ENCODE data around the gene CCDC192.

Gene CCDC192

DNA sequence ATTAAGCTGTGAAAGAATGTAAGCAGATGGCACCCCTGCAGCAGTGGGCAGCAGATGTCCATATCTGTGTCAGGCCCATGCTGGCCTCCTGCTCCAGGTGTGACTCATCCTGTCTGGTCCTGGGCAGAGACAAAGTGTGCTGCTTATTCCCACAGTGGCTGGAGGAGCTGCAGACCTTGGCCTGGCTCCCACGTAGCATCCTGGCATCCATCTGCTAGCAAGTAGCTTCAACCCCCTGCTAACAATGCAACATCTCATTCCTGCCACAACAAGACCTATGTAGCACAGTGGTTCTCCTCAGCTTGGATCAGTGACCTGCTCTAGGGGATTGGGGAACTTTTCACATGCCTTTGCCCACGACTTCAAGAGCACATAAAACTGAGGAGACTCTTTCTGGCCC lies 254.0 kb downstream of the CCDC192 start:
- no peak overlapping the region for H3K27ac ChIP-seq (ENCODE audit: low read depth, low read length)

GRCh38 chr5:127957701-127958239 lies 254.6 kb downstream of the CCDC192 start:
- Histone ChIP-seq H3K9ac (ENCODE audit: low read depth in 1 of 2, low read length in 2 of 2) (peak overlapping the region in 1 of 2 donors; percentile 6), H3K9me3 (ENCODE audit: control insufficient read depth in 1 of 2, low read length in 2 of 2) (no peaks in the 10 kb centered on the region), H3K27ac (ENCODE audit: low read depth, low read length) (no peak overlapping the region), H3K4me1 (ENCODE audit: control insufficient read depth in 1 of 2, insufficient read depth in 2 of 2, low read length in 2 of 2) (peaks cover 47 to 52% of the 10 kb centered on the region in 2 donors), H3K4me3 (ENCODE audit: low read depth in 1 of 2, low read length in 2 of 2) (no peak overlapping the region), H3K27me3 (ENCODE audit: control insufficient read depth in 1 of 2, insufficient read depth in 2 of 2, low read length in 2 of 2) (no peaks in the 10 kb centered on the region), H3K36me3 (ENCODE audit: control insufficient read depth in 1 of 2, insufficient read depth in 2 of 2, low read length in 2 of 2) (no peaks in the 10 kb centered on the region)

More for the DNA sequence above, 254.0 kb downstream of the CCDC192 start:
- H3K9ac ChIP-seq (ENCODE audit: low read depth in 1 of 2, low read length in 2 of 2): no peak overlapping the region
- no peaks in the 10 kb centered on the region for H3K27me3 ChIP-seq (ENCODE audit: control insufficient read depth in 1 of 2, insufficient read depth in 2 of 2, low read length in 2 of 2)
- H3K4me3 ChIP-seq (ENCODE audit: low read depth in 1 of 2, low read length in 2 of 2): no peak overlapping the region
- H3K9me3 ChIP-seq (ENCODE audit: control insufficient read depth in 1 of 2, low read length in 2 of 2): no peaks in the 10 kb centered on the region
- H3K4me1 ChIP-seq (ENCODE audit: control insufficient read depth in 1 of 2, insufficient read depth in 2 of 2, low read length in 2 of 2): peaks cover 42 to 51% of the 10 kb centered on the region in 2 donors
- H3K36me3 ChIP-seq (ENCODE audit: control insufficient read depth in 1 of 2, insufficient read depth in 2 of 2, low read length in 2 of 2): no peaks in the 10 kb centered on the region

DNA sequence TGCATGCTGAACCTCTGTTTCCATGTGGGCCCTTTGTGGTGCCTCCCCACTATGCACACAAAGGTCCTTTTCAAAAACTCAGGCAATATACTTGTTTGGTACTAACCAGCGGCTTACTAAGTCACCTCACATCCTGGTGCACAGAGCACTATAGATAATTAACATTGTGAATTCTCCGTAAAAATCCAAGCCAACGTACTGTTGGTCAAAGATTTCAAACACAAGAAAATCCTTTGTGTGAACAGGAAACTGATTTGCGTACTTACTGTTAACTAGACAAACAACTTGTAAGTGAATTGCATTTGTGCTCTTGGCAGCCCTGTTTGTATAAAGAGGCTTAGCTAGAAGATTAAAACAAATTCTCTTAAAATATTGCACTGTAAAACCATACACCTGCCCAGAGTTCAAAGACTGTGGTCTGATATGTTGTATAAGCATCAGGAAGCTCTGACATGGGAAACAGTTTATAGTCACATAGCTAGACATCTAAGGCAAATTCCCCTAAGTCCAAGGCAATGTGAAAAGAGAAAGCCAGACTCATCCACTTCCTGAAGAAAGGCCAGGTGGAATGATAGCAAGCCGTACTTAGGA lies 255.3 kb downstream of the CCDC192 start:
- H3K4me1 ChIP-seq (ENCODE audit: control insufficient read depth in 1 of 2, insufficient read depth in 2 of 2, low read length in 2 of 2): peaks cover 47 to 52% of the 10 kb centered on the region in 2 donors
- no peaks in the 10 kb centered on the region for H3K36me3 ChIP-seq (ENCODE audit: control insufficient read depth in 1 of 2, insufficient read depth in 2 of 2, low read length in 2 of 2)
- H3K27me3 ChIP-seq (ENCODE audit: control insufficient read depth in 1 of 2, insufficient read depth in 2 of 2, low read length in 2 of 2): no peaks in the 10 kb centered on the region
- H3K27ac ChIP-seq (ENCODE audit: low read depth, low read length): no peak overlapping the region
- H3K4me3 ChIP-seq (ENCODE audit: low read depth in 1 of 2, low read length in 2 of 2): no peak overlapping the region
- H3K9ac ChIP-seq (ENCODE audit: low read depth in 1 of 2, low read length in 2 of 2): no peak overlapping the region
- no peaks in the 10 kb centered on the region for H3K9me3 ChIP-seq (ENCODE audit: control insufficient read depth in 1 of 2, low read length in 2 of 2)

DNA sequence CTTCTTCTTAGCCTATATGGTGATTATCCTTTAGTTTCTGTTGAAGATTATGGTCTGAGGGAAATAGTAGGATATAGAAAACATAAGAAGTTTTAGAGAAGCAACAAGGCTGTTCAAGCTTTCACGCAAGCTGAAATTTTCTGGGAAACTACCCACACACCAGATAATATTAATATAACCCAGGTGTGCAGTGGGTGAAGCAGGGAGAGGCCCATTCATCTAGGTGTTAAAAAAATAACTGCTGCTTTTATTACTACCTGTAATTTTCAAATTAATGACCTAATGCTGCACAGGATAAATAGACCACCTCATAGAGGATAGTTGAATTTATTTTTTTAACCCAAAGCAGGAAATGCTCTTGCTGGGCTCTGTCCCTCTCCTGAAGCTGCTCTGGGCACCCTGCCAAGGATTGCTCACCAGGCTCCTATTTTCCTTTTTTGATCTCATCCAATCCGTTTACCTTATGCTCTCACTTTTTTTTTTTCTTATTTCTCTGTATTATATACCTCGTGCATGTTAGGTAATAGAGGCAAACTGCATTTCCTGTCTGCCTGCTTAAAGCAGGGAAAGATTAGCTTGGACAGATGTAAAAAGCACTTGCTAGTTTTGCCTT lies 256.1 kb downstream of the CCDC192 start:
- Histone ChIP-seq H3K9me3 (ENCODE audit: control insufficient read depth in 1 of 2, low read length in 2 of 2) (no peaks in the 10 kb centered on the region), H3K27ac (ENCODE audit: low read depth, low read length) (no peak overlapping the region), H3K27me3 (ENCODE audit: control insufficient read depth in 1 of 2, insufficient read depth in 2 of 2, low read length in 2 of 2) (no peaks in the 10 kb centered on the region), H3K9ac (ENCODE audit: low read depth in 1 of 2, low read length in 2 of 2) (no peak overlapping the region), H3K36me3 (ENCODE audit: control insufficient read depth in 1 of 2, insufficient read depth in 2 of 2, low read length in 2 of 2) (no peaks in the 10 kb centered on the region), H3K4me3 (ENCODE audit: low read depth in 1 of 2, low read length in 2 of 2) (peak overlapping the region in 1 of 2 donors; percentile 10), H3K4me1 (ENCODE audit: control insufficient read depth in 1 of 2, insufficient read depth in 2 of 2, low read length in 2 of 2) (peaks cover 47 to 52% of the 10 kb centered on the region in 2 donors)

- Histone ChIP-seq H3K9me3 (ENCODE audit: control insufficient read depth in 1 of 2, low read length in 2 of 2) (no peaks in the 10 kb centered on the region), H3K27ac (ENCODE audit: low read depth, low read length) (no peak overlapping the region), H3K4me3 (ENCODE audit: low read depth in 1 of 2, low read length in 2 of 2) (no peak overlapping the region), H3K27me3 (ENCODE audit: control insufficient read depth in 1 of 2, insufficient read depth in 2 of 2, low read length in 2 of 2) (no peaks in the 10 kb centered on the region), H3K36me3 (ENCODE audit: control insufficient read depth in 1 of 2, insufficient read depth in 2 of 2, low read length in 2 of 2) (no peaks in the 10 kb centered on the region), H3K4me1 (ENCODE audit: control insufficient read depth in 1 of 2, insufficient read depth in 2 of 2, low read length in 2 of 2) (peaks cover 47 to 52% of the 10 kb centered on the region in 2 donors), H3K9ac (ENCODE audit: low read depth in 1 of 2, low read length in 2 of 2) (no peak overlapping the region)
Observed at GRCh38 chr5:127960270-127960691, 257.1 kb downstream of the CCDC192 start.

- H3K27ac ChIP-seq (ENCODE audit: low read depth, low read length): peak overlapping the region; percentile 2
- peaks cover 47 to 52% of the 10 kb centered on the region in 2 donors for H3K4me1 ChIP-seq (ENCODE audit: control insufficient read depth in 1 of 2, insufficient read depth in 2 of 2, low read length in 2 of 2)
- no peaks in the 10 kb centered on the region for H3K27me3 ChIP-seq (ENCODE audit: control insufficient read depth in 1 of 2, insufficient read depth in 2 of 2, low read length in 2 of 2)
- no peak overlapping the region for H3K4me3 ChIP-seq (ENCODE audit: low read depth in 1 of 2, low read length in 2 of 2)
- no peaks in the 10 kb centered on the region for H3K9me3 ChIP-seq (ENCODE audit: control insufficient read depth in 1 of 2, low read length in 2 of 2)
- no peak overlapping the region for H3K9ac ChIP-seq (ENCODE audit: low read depth in 1 of 2, low read length in 2 of 2)
- H3K36me3 ChIP-seq (ENCODE audit: control insufficient read depth in 1 of 2, insufficient read depth in 2 of 2, low read length in 2 of 2): peaks cover 0 to 2% of the 10 kb centered on the region in 2 donors
Observed at GRCh38 chr5:127961006-127961762, 258.0 kb downstream of the CCDC192 start.

DNA sequence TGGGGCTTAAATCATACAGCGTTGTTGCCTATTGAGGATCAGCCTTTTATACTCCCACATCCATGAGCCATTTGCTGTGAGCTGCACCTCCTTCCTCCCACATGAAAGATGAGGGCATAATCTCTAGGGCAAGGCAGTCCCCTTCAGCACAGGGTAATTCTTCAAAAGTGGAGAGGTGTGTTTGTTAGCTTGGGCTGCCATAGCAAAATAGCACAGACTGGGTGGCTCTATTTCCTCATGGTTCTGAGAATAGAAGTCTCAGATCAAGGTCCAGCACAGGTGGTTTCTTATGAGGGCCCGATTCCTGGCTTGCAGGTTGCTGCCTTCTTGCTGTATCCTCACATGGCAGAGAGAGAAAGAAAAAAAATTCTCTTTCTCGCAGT lies 258.6 kb downstream of the CCDC192 start:
- Histone ChIP-seq H3K27ac (ENCODE audit: low read depth, low read length) (no peak overlapping the region), H3K4me3 (ENCODE audit: low read depth in 1 of 2, low read length in 2 of 2) (no peak overlapping the region), H3K9ac (ENCODE audit: low read depth in 1 of 2, low read length in 2 of 2) (no peak overlapping the region), H3K9me3 (ENCODE audit: control insufficient read depth in 1 of 2, low read length in 2 of 2) (no peaks in the 10 kb centered on the region), H3K27me3 (ENCODE audit: control insufficient read depth in 1 of 2, insufficient read depth in 2 of 2, low read length in 2 of 2) (no peaks in the 10 kb centered on the region), H3K36me3 (ENCODE audit: control insufficient read depth in 1 of 2, insufficient read depth in 2 of 2, low read length in 2 of 2) (peaks cover 0 to 4% of the 10 kb centered on the region in 2 donors), H3K4me1 (ENCODE audit: control insufficient read depth in 1 of 2, insufficient read depth in 2 of 2, low read length in 2 of 2) (peaks cover 47 to 52% of the 10 kb centered on the region in 2 donors)

- no peak overlapping the region for H3K27ac ChIP-seq (ENCODE audit: low read depth, low read length)
- peaks cover 42 to 46% of the 10 kb centered on the region in 2 donors for H3K4me1 ChIP-seq (ENCODE audit: control insufficient read depth in 1 of 2, insufficient read depth in 2 of 2, low read length in 2 of 2)
- no peaks in the 10 kb centered on the region for H3K27me3 ChIP-seq (ENCODE audit: control insufficient read depth in 1 of 2, insufficient read depth in 2 of 2, low read length in 2 of 2)
- no peak overlapping the region for H3K4me3 ChIP-seq (ENCODE audit: low read depth in 1 of 2, low read length in 2 of 2)
- peaks cover 0 to 4% of the 10 kb centered on the region in 2 donors for H3K36me3 ChIP-seq (ENCODE audit: control insufficient read depth in 1 of 2, insufficient read depth in 2 of 2, low read length in 2 of 2)
- H3K9ac ChIP-seq (ENCODE audit: low read depth in 1 of 2, low read length in 2 of 2): no peak overlapping the region
- no peaks in the 10 kb centered on the region for H3K9me3 ChIP-seq (ENCODE audit: control insufficient read depth in 1 of 2, low read length in 2 of 2)
Observed at GRCh38 chr5:127962491-127962890, 259.3 kb downstream of the CCDC192 start.

GRCh38 chr5:127963233-127963632 lies 260.0 kb downstream of the CCDC192 start:
- H3K27me3 ChIP-seq (ENCODE audit: control insufficient read depth in 1 of 2, insufficient read depth in 2 of 2, low read length in 2 of 2): no peaks in the 10 kb centered on the region
- no peak overlapping the region for H3K4me3 ChIP-seq (ENCODE audit: low read depth in 1 of 2, low read length in 2 of 2)
- peaks cover 38% of the 10 kb centered on the region in 2 donors for H3K4me1 ChIP-seq (ENCODE audit: control insufficient read depth in 1 of 2, insufficient read depth in 2 of 2, low read length in 2 of 2)
- H3K9me3 ChIP-seq (ENCODE audit: control insufficient read depth in 1 of 2, low read length in 2 of 2): no peaks in the 10 kb centered on the region
- no peak overlapping the region for H3K27ac ChIP-seq (ENCODE audit: low read depth, low read length)
- H3K36me3 ChIP-seq (ENCODE audit: control insufficient read depth in 1 of 2, insufficient read depth in 2 of 2, low read length in 2 of 2): peaks cover 0 to 4% of the 10 kb centered on the region in 2 donors
- H3K9ac ChIP-seq (ENCODE audit: low read depth in 1 of 2, low read length in 2 of 2): no peak overlapping the region

DNA sequence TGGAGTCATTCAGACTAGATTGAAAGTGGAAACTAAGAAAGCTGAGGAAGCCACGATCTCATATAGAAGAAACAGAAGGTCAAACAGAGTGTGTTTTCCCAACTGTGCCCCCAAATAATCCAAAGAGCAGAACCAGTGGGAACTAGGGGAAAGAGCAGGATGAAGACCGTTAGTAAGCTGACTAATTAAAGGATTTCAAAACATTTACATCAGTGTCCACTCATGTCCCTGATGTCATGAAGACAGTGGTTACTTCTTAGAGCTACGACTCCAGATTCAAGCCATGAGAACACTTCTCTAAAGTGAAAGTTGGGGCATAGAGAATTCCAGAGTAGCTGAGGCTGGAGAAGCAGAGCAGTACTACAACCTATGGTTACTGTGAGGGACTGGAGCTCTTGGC lies 260.7 kb downstream of the CCDC192 start:
- no peak overlapping the region for H3K4me3 ChIP-seq (ENCODE audit: low read depth in 1 of 2, low read length in 2 of 2)
- peaks cover 0 to 4% of the 10 kb centered on the region in 2 donors for H3K36me3 ChIP-seq (ENCODE audit: control insufficient read depth in 1 of 2, insufficient read depth in 2 of 2, low read length in 2 of 2)
- H3K27ac ChIP-seq (ENCODE audit: low read depth, low read length): no peak overlapping the region
- H3K9me3 ChIP-seq (ENCODE audit: control insufficient read depth in 1 of 2, low read length in 2 of 2): no peaks in the 10 kb centered on the region
- H3K4me1 ChIP-seq (ENCODE audit: control insufficient read depth in 1 of 2, insufficient read depth in 2 of 2, low read length in 2 of 2): peaks cover 31 to 35% of the 10 kb centered on the region in 2 donors
- H3K9ac ChIP-seq (ENCODE audit: low read depth in 1 of 2, low read length in 2 of 2): no peak overlapping the region
- no peaks in the 10 kb centered on the region for H3K27me3 ChIP-seq (ENCODE audit: control insufficient read depth in 1 of 2, insufficient read depth in 2 of 2, low read length in 2 of 2)

Measured in duodenal mucosa (tissue), 2 donors.